ENCODE data around the gene NPY. TPM values are rescaled to one million over a fixed set of nuclear protein-coding genes. Genes with fewer than 3 reads are reported as not detected.

The NPY gene
- total and polyA plus RNA-seq, 4 donors, result 0.47 TPM; not detected in 3

GRCh38 chr7:24307326-24307725 lies 23.3 kb downstream of the NPY start:
- WGBS, result 62% methylated on average over 3 of the region's 3 CpGs
- H3K4me1 ChIP-seq (ENCODE audit: control insufficient read depth in 4 of 4, insufficient read depth in 4 of 4, low read length in 3 of 4), result no peaks in the 10 kb centered on the region
- H3K36me3 ChIP-seq (ENCODE audit: control insufficient read depth in 4 of 4, insufficient read depth in 3 of 4, low read depth in 1 of 4, low read length in 3 of 4), result no peaks in the 10 kb centered on the region
- TF ChIP-seq EGR1 (IDR thresholded peaks at IDR 0.05; ENCODE audit: low read depth in 2 of 2) (no peak), CTCF (IDR thresholded peaks at IDR 0.05; ENCODE audit: low read depth, low read length, missing input control) (no peak), FOXA2 (IDR thresholded peaks at IDR 0.05) (no peak), RXRA (IDR thresholded peaks at IDR 0.05) (no peak), YY1 (IDR thresholded peaks at IDR 0.05) (no peak), GABPA (IDR thresholded peaks at IDR 0.05 in 1 of 2, conservative IDR thresholded peaks at IDR 0.05 in 1 of 2) (no peak), HNF4A (conservative IDR thresholded peaks at IDR 0.05) (no peak), HNF4G (IDR thresholded peaks at IDR 0.05) (no peak), ATF3 (IDR thresholded peaks at IDR 0.05) (no peak), SP1 (IDR thresholded peaks at IDR 0.05) (no peak), TAF1 (conservative IDR thresholded peaks at IDR 0.05) (no peak), ZBTB33 (IDR thresholded peaks at IDR 0.05) (no peak)
- no peak overlapping the region for H3K9ac ChIP-seq (ENCODE audit: low read depth in 1 of 2, low read length in 2 of 2)
- H3K4me3 ChIP-seq (ENCODE audit: low read depth in 1 of 3, low read length in 3 of 3), result no peak overlapping the region
- no peaks in the 10 kb centered on the region for H3K9me3 ChIP-seq (ENCODE audit: control insufficient read depth in 4 of 4, low read length in 3 of 4)
- no peak overlapping the region for H3K27ac ChIP-seq (ENCODE audit: low read depth in 1 of 2, low read length in 2 of 2)
- no peak for DNase-seq (ENCODE audit: low spot score)
- no peaks in the 10 kb centered on the region for H3K27me3 ChIP-seq (ENCODE audit: control insufficient read depth in 4 of 4, insufficient read depth in 4 of 4, low read length in 3 of 4)

DNA sequence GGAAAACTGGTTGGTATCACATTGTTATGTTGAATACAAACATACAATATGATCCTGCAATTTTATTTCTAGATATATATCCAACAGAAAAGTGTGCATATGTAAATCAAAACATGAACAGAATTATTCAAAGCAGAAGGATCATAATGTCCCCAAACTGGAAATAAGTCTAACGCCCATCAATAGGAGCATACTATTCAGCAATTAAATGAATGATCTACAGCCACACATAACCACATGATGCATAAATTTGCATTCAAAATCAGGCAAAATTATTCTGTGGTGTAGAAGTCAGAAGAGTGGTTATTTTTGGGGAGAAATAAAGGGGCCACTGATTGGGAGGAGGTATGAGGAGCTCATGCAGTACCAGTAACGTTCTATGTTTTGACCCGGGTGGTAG lies 28.6 kb downstream of the NPY start:
- Histone ChIP-seq H3K9ac (ENCODE audit: low read depth in 1 of 2, low read length in 2 of 2) (no peak overlapping the region), H3K9me3 (ENCODE audit: control insufficient read depth in 4 of 4, low read length in 3 of 4) (no peaks in the 10 kb centered on the region), H3K4me3 (ENCODE audit: low read depth in 1 of 3, low read length in 3 of 3) (no peak overlapping the region), H3K27ac (ENCODE audit: low read depth in 1 of 2, low read length in 2 of 2) (no peak overlapping the region), H3K36me3 (ENCODE audit: control insufficient read depth in 4 of 4, insufficient read depth in 3 of 4, low read depth in 1 of 4, low read length in 3 of 4) (no peaks in the 10 kb centered on the region), H3K27me3 (ENCODE audit: control insufficient read depth in 4 of 4, insufficient read depth in 4 of 4, low read length in 3 of 4) (no peaks in the 10 kb centered on the region), H3K4me1 (ENCODE audit: control insufficient read depth in 4 of 4, insufficient read depth in 4 of 4, low read length in 3 of 4) (no peaks in the 10 kb centered on the region)
- no peak for DNase-seq (ENCODE audit: low spot score)
- 84% methylated on average over 3 of the region's 3 CpGs for WGBS
- TF ChIP-seq CTCF (IDR thresholded peaks at IDR 0.05; ENCODE audit: low read depth, low read length, missing input control) (no peak), YY1 (IDR thresholded peaks at IDR 0.05) (no peak), HNF4A (conservative IDR thresholded peaks at IDR 0.05) (no peak), ZBTB33 (IDR thresholded peaks at IDR 0.05) (no peak), JUND (IDR thresholded peaks at IDR 0.05) (no peak), FOXA2 (IDR thresholded peaks at IDR 0.05) (no peak), RXRA (IDR thresholded peaks at IDR 0.05) (no peak), FOXA1 (IDR thresholded peaks at IDR 0.05) (no peak), TAF1 (conservative IDR thresholded peaks at IDR 0.05) (no peak), ATF3 (IDR thresholded peaks at IDR 0.05) (no peak), NR2F2 (IDR thresholded peaks at IDR 0.05) (no peak), EGR1 (IDR thresholded peaks at IDR 0.05; ENCODE audit: low read depth in 2 of 2) (no peak), HNF4G (IDR thresholded peaks at IDR 0.05) (no peak), SP1 (IDR thresholded peaks at IDR 0.05) (no peak), GABPA (IDR thresholded peaks at IDR 0.05 in 1 of 2, conservative IDR thresholded peaks at IDR 0.05 in 1 of 2) (no peak), RAD21 (IDR thresholded peaks at IDR 0.05) (no peak)
- TF ChIP-seq, protein P1, sequence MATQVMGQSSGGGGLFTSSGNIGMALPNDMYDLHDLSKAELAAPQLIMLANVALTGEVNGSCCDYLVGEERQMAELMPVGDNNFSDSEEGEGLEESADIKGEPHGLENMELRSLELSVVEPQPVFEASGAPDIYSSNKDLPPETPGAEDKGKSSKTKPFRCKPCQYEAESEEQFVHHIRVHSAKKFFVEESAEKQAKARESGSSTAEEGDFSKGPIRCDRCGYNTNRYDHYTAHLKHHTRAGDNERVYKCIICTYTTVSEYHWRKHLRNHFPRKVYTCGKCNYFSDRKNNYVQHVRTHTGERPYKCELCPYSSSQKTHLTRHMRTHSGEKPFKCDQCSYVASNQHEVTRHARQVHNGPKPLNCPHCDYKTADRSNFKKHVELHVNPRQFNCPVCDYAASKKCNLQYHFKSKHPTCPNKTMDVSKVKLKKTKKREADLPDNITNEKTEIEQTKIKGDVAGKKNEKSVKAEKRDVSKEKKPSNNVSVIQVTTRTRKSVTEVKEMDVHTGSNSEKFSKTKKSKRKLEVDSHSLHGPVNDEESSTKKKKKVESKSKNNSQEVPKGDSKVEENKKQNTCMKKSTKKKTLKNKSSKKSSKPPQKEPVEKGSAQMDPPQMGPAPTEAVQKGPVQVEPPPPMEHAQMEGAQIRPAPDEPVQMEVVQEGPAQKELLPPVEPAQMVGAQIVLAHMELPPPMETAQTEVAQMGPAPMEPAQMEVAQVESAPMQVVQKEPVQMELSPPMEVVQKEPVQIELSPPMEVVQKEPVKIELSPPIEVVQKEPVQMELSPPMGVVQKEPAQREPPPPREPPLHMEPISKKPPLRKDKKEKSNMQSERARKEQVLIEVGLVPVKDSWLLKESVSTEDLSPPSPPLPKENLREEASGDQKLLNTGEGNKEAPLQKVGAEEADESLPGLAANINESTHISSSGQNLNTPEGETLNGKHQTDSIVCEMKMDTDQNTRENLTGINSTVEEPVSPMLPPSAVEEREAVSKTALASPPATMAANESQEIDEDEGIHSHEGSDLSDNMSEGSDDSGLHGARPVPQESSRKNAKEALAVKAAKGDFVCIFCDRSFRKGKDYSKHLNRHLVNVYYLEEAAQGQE (IDR thresholded peaks at IDR 0.05), result no peak
- TF ChIP-seq, protein P2, sequence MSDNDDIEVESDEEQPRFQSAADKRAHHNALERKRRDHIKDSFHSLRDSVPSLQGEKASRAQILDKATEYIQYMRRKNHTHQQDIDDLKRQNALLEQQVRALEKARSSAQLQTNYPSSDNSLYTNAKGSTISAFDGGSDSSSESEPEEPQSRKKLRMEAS (IDR thresholded peaks at IDR 0.05), result no peak

Data from liver (tissue), 9 donors.